Measurements from ENCODE around the gene SASS6. TPM values are rescaled to one million over a fixed set of nuclear protein-coding genes. Genes with fewer than 3 reads are reported as not detected.

Gene SASS6
- total RNA-seq, 1 experiment from 2014 or later, result 10.1 TPM

DNA sequence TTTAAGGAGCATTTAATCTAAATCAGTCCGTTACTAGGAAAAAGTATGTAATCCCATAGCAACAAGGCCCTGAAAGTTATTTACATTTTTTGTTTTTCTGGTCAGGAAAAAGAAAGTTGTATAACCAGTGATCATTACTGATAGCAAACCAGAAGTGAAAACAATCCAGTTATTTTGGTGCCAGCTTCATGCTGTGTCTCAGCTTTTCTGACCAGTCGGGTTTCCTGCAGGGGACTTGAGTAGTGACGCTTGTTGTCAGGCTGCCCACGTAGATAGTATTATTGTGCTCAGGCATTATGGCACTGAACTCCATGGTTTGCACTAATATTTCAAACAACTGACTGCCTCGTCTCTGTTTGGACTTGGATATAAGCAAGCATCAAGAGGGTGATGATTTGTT is 55.2 kb downstream of the SASS6 start:
- no peaks in the 10 kb centered on the region for H3K36me3 ChIP-seq (ENCODE audit: control insufficient read depth, insufficient read depth, low read length)
- H3K4me3 ChIP-seq (ENCODE audit: low read depth, low read length), result no peak overlapping the region
- no peaks in the 10 kb centered on the region for H3K9me3 ChIP-seq
- Mint-ChIP-seq H3K36me3 (ENCODE audit: insufficient read depth, unreplicated experiment) (peaks cover 46% of the 10 kb centered on the region), H3K4me3 (ENCODE audit: unreplicated experiment) (no peak overlapping the region), H3K27ac (ENCODE audit: unreplicated experiment) (no peak overlapping the region), H3K9me3 (ENCODE audit: unreplicated experiment) (no peaks in the 10 kb centered on the region), H3K27me3 (ENCODE audit: insufficient read depth, unreplicated experiment) (no peaks in the 10 kb centered on the region), H3K4me1 (ENCODE audit: low read depth, unreplicated experiment) (no peaks in the 10 kb centered on the region)
- intact Hi-C loops (cut with micrococcal nuclease; ENCODE audit: unreplicated experiment), result no loop called here
- DNase-seq, result no peak
- BruUV-seq (replicated peaks), result no TSS peak
- no peak for TF ChIP-seq CTCF (IDR thresholded peaks at IDR 0.05; ENCODE audit: insufficient read depth in 1 of 2, low read depth in 1 of 2, low read length in 1 of 2, severe bottlenecking in 1 of 2, unreplicated experiment in 1 of 2)
- CTCF ChIA-PET, result no interaction called here
- H3K27me3 ChIP-seq (replicated peaks; ENCODE audit: control insufficient read depth, insufficient read depth, low read length), result no peaks in the 10 kb centered on the region
- POLR2A ChIA-PET, result no interaction called here
- H3K4me1 ChIP-seq, result peaks cover 7% of the 10 kb centered on the region; the same call in 1 of the 2 replicates

DNA sequence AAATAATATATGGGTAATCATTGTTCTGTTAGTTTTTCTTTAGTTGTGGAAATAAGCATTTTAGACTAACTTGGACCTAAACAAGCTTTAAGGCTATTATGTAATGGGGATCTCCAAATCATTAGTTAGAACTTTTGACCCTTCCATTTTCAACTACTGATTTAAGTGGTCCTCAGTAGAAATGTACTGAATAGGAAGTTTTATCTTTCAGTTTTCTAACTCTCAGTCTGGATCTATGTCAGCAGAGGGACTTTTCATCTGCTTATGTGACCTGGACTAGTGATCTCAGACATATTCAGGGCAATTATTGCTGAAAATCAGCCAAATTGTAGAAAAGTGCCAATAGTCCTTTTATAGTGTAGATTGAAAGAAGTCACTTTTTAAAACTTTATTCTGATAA is 56.0 kb downstream of the SASS6 start:
- no peaks in the 10 kb centered on the region for H3K9me3 ChIP-seq
- no peak overlapping the region for H3K4me3 ChIP-seq (ENCODE audit: low read depth, low read length)
- ChIA-PET POLR2A (no interaction called here), CTCF (no interaction called here)
- BruUV-seq (replicated peaks), result no TSS peak
- no peaks in the 10 kb centered on the region for H3K27me3 ChIP-seq (replicated peaks; ENCODE audit: control insufficient read depth, insufficient read depth, low read length)
- no peaks in the 10 kb centered on the region for H3K36me3 ChIP-seq (ENCODE audit: control insufficient read depth, insufficient read depth, low read length)
- peaks cover 47% of the 10 kb centered on the region for H3K36me3 Mint-ChIP-seq (ENCODE audit: insufficient read depth, unreplicated experiment)
- DNase-seq, result no peak
- H3K9me3 Mint-ChIP-seq (ENCODE audit: unreplicated experiment), result no peaks in the 10 kb centered on the region
- intact Hi-C loops (cut with micrococcal nuclease; ENCODE audit: unreplicated experiment), result no loop called here
- no peak overlapping the region for H3K27ac Mint-ChIP-seq (ENCODE audit: unreplicated experiment)
- no peak for TF ChIP-seq CTCF (IDR thresholded peaks at IDR 0.05; ENCODE audit: insufficient read depth in 1 of 2, low read depth in 1 of 2, low read length in 1 of 2, severe bottlenecking in 1 of 2, unreplicated experiment in 1 of 2)
- peaks cover 7% of the 10 kb centered on the region; the same call in 1 of the 2 replicates for H3K4me1 ChIP-seq
- H3K27me3 Mint-ChIP-seq (ENCODE audit: insufficient read depth, unreplicated experiment), result no peaks in the 10 kb centered on the region
- no peaks in the 10 kb centered on the region for H3K4me1 Mint-ChIP-seq (ENCODE audit: low read depth, unreplicated experiment)
- H3K4me3 Mint-ChIP-seq (ENCODE audit: unreplicated experiment), result no peak overlapping the region

GRCh38 chr1:100076319-100076718 is 56.4 kb downstream of the SASS6 start:
- peaks cover 51% of the 10 kb centered on the region for H3K36me3 Mint-ChIP-seq (ENCODE audit: insufficient read depth, unreplicated experiment)

More at GRCh38 chr1:100076319-100076718, 56.4 kb downstream of the SASS6 start:
- no peak for DNase-seq
- CTCF ChIA-PET, result no interaction called here
- Mint-ChIP-seq H3K9me3 (ENCODE audit: unreplicated experiment) (no peaks in the 10 kb centered on the region), H3K4me1 (ENCODE audit: low read depth, unreplicated experiment) (no peaks in the 10 kb centered on the region), H3K27ac (ENCODE audit: unreplicated experiment) (no peak overlapping the region), H3K27me3 (ENCODE audit: insufficient read depth, unreplicated experiment) (no peaks in the 10 kb centered on the region), H3K4me3 (ENCODE audit: unreplicated experiment) (no peak overlapping the region)
- no peak for TF ChIP-seq CTCF (IDR thresholded peaks at IDR 0.05; ENCODE audit: insufficient read depth in 1 of 2, low read depth in 1 of 2, low read length in 1 of 2, severe bottlenecking in 1 of 2, unreplicated experiment in 1 of 2)
- Histone ChIP-seq H3K9me3 (no peaks in the 10 kb centered on the region), H3K4me3 (ENCODE audit: low read depth, low read length) (no peak overlapping the region), H3K4me1 (peaks cover 7% of the 10 kb centered on the region; the same call in 1 of the 2 replicates), H3K27me3 (replicated peaks; ENCODE audit: control insufficient read depth, insufficient read depth, low read length) (no peaks in the 10 kb centered on the region), H3K36me3 (ENCODE audit: control insufficient read depth, insufficient read depth, low read length) (no peaks in the 10 kb centered on the region)
- intact Hi-C loops (cut with micrococcal nuclease; ENCODE audit: unreplicated experiment), result no loop called here
- no TSS peak for BruUV-seq (replicated peaks)
- POLR2A ChIA-PET, result no interaction called here
